C1 segment of cervical spinal cord (tissue), 14 donors: ENCODE results near the gene BLVRA.
"Not testable (repeated sequence)": the region's sequence is repeated elsewhere in the genome, so short reads cannot be mapped to it uniquely, and the experiment has no call there.

ENCODE experiments used
- DNase-seq, 14 donors: peaks; one replicate each; lab custom pipeline; 2025; lab: John Stamatoyannopoulos, UW

BLVRA gene, protein sequence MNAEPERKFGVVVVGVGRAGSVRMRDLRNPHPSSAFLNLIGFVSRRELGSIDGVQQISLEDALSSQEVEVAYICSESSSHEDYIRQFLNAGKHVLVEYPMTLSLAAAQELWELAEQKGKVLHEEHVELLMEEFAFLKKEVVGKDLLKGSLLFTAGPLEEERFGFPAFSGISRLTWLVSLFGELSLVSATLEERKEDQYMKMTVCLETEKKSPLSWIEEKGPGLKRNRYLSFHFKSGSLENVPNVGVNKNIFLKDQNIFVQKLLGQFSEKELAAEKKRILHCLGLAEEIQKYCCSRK

DNA sequence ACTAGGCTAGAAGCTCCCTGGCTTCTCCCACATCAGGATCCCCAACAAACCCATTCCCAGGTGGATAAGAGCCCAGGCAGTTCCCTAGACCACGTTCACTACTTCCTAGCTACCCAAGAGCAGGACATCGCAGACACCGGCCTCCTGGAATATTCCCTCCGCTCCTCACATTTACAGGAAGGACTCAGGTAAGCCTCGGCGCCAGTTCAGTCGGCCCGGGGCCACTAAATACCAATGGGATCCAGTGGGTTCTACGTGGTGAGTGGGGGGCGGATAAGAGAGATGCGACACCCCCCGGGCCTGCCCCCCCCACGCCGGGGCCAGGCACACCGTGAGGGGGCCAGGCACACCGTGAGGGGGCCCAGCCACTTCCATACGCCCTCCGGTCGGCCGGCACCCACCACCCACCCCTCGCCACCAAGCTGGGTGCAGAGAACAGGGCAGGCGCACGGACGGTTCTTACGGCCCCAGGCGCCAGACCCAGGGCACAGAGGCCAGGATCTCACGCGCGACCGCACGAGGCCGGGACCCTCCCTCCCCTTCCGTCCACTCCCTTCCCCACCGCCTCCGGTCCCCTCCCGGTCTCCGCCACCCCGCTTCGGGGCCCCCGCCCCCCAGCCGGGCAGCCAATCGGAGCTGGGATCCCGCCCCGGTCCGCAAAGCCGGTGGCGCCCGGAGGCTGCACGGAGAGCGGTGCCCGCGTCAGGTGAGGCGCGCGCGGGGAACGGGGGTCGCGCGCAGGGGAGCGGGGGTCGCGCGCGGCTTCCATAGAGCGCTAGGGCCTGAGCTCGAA is at the start of gene BLVRA:
Gene BLVRA (plus strand): TSS at position 652 of the 793 bp plus-strand sequence. CDS start 12,479 bp downstream, outside the sequence.
- peak in 10 of 14 donors; percentile 12 to 61 (median 38) for DNase-seq

DNA sequence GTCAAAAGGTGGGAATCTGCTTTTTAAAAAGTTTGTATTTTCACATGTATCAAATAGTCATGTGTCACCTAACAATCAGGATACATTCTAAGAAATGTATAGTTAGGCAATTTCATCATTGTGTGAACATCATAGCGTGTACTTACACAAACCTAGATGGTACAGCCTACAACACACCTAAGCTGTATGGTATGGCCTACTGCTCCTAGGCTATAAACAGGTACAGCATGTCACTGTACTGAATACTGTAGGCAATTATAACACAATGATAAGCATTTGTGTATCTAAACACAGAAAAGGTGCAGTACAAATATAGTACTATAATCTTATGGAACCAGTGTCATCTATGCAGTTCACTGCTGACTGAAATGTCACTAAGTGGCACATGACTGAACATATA is 47.0 kb upstream of the BLVRA start:
- DNase-seq, result no peak

DNA sequence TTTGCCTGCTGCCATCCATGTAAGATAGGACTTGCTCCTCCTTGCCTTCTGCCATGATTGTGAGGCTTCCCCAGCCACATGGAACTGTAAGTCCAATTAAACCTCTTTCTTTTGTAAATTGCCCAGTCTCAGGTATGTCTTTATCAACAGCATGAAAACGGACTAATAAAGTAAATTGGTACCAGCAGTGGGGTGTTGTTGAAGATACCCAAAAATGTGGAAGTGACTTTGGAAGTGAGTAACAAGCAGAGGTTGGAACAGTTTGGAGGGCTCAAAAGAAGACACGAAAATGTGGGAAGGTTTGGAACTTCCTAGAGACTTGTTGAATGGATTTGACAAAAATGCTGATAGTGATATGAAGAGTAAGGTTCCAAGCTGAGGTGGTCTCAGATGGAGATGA is 42.5 kb upstream of the BLVRA start:
- not testable (repeated sequence) for DNase-seq

DNA sequence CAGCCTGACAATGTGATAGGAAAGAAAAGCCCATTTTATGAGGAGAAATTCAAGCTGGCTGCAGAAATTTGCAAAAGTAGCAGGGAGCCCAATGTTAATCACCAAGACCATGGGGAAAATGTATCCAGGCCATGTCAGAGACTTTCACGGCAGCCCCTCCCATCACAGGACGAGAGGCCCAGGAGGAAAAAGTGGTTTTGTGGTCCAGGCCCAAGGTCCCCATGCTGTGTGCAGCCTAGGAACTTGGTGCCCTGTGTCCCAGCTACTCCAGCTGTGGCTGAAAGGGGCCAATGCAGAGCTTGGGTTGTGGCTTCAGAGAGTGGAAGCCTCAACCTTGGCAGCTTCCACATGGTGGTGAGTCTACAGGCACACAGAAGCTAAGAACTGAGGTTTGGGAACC is 41.9 kb upstream of the BLVRA start:
- no peak for DNase-seq

DNA sequence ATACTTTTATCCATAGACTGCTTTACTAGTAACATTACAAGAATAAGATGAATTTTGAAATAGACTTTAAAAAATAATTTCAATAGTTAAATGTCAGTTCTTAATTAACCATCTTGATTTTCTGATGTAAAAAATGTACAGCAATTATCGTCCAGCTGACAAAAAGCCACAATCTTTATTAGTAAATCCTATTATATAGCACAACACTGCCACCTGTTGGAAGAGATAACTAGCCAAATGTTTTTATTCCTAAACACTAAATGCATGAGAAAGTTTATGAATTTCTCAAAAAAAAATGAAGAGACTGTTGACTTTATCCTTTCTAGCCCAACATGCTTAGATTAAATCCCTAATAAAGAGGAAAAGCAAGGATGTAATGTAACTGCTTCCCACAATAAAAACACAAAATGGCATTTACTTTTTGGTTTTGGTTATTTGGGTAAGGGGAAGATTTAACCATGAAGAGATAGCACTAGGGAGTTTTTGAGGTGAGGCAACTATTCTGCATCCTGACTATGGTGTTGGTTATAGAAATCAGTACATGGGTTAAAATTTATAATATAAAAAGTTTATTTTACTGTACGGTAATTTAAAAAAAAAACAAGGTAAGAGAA is 37.2 kb upstream of the BLVRA start:
- DNase-seq, result peak in 1 of 14 donors; percentile 27

DNA sequence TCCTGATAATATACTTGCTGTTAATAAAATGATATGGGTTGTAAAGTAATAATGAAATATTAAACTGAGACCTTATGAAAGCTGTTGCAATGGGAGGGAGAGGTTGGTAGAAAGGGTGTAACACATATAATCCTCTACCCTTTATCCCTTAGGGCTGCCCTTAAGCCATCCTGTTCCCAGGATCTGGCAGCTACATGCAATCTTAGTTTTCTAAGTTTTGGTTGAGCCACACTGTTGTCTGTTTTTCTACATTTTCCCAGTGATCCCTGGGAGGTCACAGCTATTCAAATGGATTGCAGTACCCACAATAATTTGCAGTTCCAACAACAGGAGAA is 35.5 kb upstream of the BLVRA start:
- no peak for DNase-seq

DNA sequence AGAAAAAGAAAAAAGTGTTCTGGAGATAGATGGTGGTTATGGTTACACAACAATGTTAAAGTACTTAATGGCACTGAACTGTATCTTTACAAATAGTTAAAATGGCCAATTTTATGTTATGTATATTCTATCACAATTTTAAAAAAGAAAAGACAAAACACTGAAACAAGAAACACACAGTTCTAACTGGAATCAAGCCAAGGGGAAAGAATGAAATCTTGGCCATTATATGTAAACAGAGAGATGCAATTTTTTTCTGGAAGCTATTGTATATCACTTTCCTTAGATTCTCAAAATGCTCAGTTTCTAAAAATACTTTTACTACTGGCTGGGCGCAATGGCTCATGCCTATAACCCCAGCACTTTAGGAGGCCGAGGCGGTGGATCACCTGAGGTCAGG is 33.2 kb upstream of the BLVRA start:
- DNase-seq, result no peak

DNA sequence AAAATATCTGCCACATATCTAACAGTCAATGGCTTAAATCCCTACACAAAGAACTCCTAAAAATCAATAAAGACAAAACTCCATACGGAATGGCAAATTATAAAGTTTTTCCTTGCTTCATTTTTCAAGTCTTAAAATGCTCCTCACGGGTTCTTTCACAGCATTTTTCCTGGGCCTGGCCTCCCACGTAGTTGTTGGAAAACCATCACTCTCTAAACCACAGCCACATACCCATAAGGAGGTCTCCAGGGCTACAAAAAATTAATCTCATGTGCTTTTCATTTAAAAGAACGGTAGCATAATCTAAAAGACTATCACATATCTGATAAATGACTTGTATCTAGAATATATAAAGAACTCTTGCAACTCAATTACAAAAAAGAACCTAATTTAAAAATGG is 32.0 kb upstream of the BLVRA start:
- DNase-seq, result no peak

DNA sequence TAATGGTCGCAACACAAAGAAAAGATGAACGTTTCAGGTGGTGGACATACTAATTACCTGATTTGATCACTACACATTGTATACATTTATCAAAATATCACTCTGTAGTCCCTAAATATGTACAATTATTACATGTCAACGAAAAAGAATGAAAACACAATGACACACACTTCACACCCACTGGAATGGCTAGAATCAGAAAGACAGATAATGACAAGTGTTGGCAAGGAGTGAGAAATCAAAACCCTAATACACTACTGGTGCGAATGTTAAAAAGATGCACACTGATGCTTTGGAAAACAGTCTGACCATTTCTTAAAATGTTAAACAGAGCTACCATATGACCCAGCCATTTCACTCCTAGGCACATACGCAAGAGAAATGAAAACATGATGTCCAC is 31.5 kb upstream of the BLVRA start:
- DNase-seq, result no peak

DNA sequence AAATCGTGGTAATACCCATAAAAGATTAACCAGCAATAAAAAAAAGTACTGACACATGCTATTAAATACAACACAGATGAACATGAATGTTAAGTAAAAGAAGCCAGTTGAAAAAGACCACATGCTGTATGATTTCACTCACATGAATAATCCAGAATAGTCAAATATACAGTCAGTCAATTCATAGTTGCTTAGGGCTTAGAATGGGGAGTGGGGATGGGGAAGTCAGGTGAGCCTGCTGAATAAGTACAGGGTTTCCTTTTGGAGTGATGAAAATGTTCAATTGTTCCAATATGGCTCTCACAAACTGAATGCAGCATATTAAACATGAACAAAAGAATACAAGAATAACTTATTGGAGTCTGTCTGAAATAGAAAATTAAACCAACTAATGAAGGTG is 31.0 kb upstream of the BLVRA start:
- DNase-seq, result no peak

DNA sequence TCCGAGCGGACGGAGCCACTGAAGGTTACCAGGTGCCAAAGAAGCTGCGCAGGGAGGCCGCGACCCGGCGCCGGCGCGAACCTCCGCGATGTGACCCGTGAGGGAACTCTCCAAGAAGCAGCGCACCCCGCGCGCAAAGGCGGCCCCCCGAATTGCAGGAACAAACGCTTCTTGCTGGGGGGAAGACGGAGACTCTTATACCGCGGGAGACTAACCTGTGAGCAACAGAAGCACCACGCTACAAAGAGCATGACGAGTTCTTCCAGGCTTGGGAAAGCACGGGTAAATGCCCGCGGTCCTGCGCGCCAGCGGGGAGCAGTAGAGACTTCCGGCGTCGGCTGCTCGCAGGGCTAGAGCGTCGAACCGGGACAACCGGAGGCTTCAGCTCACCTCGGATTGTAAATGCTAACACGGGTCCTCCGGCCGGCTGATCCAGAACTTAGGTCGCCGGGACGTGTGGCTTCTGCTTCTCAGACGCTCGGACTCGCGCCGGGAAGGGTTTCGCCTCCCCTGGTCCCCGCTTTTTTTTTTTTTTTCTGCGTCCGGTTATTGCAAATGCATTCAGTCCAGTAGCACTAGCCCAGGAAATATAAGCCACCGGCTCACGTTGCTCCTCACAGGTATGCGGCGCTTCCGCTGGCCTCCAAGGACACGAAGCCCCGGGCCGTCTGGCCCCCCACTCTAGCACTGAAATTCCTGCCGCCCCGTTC is 29.1 kb upstream of the BLVRA start, which contains the start of gene COA1:
Gene COA1 (minus strand): TSS at position 310 of the 710 bp plus-strand sequence. CDS start 80,909 bp downstream, outside the sequence.
- peak; percentile 20 to 89 (median 79) for DNase-seq

DNA sequence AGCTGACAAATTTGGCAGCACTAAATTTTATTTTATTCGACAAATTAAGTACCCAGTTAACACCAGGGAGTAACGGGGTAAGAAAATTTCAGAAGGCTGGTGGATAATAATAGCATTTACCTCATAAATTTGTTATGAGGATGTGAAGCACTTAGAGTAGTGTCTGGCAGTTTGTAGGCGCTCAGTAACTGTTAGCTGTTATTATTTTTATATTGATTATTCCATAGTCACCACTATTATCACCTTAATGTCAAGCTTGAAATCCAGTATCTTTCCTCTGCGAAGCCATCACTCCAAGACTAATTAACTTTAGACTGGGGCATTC is 28.6 kb upstream of the BLVRA start:
- DNase-seq, result no peak

DNA sequence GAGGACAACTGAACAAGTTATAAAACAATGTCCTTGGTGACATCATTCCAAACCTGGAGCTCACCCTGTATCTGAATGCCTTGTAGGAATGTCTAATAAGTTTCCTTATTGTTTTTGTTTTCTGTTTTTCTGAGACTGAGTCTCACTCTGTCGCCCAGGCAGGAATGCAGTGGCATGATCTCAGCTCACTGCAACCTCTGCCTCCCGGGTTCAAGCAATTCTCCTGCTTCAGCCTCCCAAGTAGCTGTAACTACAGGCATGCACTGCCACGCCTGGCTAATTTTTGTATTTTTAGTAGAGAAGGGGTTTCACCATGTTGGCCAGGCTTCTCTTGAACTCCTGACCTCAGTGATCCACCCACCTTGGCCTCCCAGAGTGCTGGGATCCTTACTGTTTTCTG is 27.0 kb upstream of the BLVRA start:
- not testable (repeated sequence) for DNase-seq

DNA sequence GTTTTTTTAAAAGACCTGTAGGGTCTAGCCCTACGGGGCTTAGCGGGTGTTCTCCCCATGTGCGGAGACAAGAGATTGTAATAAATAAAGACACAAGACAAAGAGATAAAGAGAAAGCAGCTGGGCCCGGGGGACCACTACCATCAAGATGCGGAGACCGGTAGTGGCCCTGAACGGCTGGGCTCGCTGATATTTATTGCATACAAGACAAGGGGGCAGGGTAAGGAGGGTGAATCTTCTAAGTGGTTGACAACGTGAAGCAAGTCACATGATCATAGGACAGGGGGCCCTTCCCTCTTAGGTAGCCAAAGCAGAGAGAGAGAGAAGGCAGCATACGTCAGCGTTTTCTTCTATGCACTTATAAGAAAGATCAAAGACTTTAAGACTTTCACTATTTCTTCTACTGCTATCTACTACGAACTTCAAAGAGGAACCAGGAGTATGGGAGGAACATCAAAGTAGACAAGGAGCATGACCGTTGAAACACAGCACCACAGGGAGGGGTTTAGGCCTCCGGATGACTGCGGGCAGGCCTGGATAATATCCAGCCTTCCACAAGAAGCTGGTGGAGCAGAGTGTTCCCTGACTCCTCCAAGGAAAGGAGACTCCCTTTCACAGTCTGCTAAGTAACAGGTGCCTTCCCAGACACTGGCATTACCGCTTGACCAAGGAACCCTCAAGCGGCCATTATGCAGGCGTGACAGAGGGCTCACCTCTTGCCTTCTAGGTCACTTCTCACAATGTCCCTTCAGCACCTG is 23.7 kb upstream of the BLVRA start:
- DNase-seq, result not testable (repeated sequence)

DNA sequence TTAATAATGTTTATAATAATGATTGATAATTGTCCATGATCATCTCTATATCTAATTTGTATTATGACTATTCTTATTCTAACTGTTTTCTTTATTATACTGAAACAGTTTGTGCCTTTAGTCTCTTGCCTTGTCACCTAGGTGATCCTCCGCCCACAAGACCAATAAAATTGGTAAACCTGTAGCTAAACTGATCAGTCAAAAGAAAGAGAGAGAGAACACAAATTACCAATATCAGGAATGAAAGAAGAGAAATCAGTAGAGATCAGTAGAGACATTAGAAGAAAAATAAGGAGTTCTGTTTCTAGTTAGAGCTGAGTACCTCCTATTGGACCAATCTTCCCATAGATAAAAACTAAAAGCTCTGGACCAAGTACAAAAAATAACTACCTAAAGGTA is 23.1 kb upstream of the BLVRA start:
- DNase-seq, result no peak

DNA sequence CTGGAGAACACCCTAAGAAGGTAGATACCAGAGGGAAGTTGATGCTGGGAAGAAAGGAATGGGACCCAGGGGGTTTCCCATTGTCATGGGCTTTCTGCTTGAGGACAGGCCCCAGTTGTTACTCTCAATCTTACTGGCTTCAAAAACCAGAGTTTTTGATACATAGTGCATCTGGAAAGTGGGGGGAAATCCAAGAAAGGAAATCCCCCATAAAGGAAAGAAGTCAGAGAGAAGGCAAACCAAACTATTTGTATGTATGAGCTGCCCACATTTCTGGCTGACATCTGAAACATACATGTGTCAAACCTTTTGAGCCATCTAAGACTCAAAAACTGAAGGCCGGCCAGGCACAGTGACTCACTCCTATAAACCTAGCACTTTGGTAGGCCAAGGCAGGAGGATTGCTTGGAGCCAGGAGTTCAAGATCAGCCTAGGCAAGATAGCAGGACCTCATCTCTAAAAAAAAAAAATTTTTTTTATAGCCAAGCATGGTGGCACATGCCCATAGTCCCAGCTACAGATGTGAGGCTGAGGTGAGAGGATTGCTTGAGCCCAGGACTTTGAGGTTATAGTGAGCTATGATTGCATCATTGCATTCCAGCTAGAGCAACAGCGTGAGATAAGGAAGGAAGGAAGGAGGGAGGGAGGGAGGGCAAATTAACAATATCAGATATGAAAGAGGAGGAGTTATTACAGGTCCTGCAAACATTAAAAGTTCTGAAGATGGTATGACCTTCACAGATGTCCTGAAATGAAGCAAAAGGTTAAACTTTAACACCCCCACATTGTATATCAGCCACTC is 22.5 kb upstream of the BLVRA start:
- DNase-seq, result no peak

DNA sequence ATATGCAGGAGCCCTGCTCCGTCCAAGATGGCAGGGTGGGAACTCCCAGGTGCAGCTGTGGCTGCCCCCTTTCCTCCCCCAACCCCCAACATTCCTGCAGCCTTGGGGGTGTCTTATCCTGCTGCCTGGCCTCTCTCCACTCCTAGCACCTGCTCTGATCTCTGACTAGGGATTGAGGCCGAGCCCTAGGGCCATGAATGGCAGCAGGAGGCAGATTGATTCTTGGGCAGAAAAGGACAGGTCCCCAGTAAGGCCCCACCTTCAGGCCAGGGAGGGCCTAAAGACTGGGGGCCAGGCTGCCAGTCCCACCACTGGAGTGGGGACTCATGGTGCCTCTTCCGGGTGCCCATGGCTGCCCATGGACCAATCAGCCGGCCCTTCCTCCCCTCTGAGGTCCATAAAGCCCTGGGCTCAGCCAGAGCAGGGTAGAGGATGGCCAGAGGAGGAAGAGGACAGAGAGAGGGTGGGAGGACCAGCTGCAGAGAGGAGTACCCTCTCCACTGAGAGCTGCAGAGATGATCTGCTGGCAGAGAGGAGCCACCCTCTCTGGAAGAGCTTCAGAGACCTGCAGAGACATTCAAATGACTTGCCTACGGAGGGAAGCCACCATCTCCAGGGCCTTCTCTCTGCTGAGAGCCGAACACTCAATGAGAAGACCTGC is 20.9 kb upstream of the BLVRA start:
- no peak for DNase-seq

DNA sequence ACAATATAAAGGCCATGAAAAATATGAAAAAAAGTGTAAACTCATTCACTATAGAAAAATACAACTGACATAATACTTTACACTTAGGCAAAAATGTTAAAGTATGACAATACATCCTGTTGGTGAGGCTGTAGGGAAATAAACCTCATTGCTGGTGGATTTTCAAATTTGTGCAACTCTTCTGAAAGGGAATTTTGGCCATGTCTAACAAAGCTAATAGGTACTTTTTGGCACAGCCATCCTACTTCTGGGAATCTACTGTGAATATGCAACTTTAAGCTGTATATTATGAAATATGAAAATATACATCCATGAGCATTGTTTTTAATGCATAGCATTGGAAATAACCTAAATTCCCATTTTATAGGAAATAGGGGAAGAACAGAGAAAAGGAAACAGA is 15.8 kb upstream of the BLVRA start:
- DNase-seq, result no peak

DNA sequence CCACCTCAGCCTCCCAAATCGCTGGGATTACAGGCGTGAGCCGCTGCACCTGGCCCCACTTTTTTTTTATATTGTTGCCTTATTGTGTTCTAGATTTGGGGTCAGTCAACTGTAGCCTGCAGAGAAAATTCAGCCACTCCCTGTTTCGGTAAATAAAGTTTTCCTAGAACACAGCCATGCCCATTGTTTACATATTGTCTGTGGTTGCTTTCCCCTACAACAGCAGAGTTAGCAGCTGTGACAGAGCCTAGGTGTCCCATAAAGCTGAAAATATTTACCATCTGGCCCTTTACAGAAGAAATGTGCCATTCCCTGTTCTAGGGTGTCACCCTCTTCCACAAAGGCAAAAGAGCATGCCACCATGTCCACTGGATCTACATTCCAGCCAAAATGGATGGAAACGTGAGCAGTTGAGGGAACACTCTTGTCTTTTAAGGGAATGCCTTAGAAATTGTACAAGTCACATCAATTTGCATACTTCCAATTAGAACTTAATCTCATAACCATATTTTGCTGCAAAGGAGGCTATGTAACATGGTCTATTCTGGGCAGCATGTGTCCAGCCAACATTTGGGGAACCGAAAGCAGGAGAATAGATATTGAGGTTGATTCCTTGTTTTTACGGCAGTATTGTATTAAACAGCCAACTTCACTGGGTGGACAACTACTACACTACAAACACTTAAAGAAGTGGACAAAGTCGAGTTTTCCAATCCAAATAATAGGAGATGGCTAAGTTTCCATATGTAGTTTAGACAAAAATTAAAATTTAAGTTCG is 11.0 kb upstream of the BLVRA start:
- DNase-seq, result no peak
